HepG2 (cell line): ENCODE results near the gene CASTOR1. TPM values are rescaled to one million over a fixed set of nuclear protein-coding genes. Genes with fewer than 3 reads are reported as not detected.

Experiments used
- ATAC-seq: fragments of 200-7000 bp; cut with Tn5 transposase; 3 replicates; pipeline ENCODE4 v1.9.1; 2020; ENCODE audit warnings: mild to moderate bottlenecking, moderate library complexity
- BruUV-seq: library from RNA; stranded (reverse); fragments of 400-500 nt; replicated peaks from 2 replicates; lab custom pipeline; 2021; lab: Mats Ljungman, UMichigan
- CTCF ChIA-PET: fragments of 300-600 bp; formaldehyde crosslinking; extraction: SDS; loops from one replicate; lab custom pipeline; 2021; ENCODE audit warnings: low total read pairs, inconsistent platforms, low intra/inter-chr PET ratio; lab: Yijun Ruan, JAX
- POLR2A ChIA-PET: fragments of 350-600 bp; sonication (Branson Sonifier 250); formaldehyde crosslinking; loops from one replicate; lab custom pipeline; 2020; ENCODE audit warnings: antibody characterized with exemption, inconsistent platforms; lab: Yijun Ruan, JAX
- DNase-seq: peaks from one replicate; pipeline ENCODE4 v3.0.0-alpha.2; 2015; ENCODE audit warnings: low spot score
- FAIRE-seq: peaks from 3 replicates; lab custom pipeline; 2011; peaks lifted over from hg19 to GRCh38; lab: Jason Lieb, UNC
- H2AFZ ChIP-seq: one replicate; pipeline ENCODE4 v1.6.1; 2011; ENCODE audit warnings: low read length, inconsistent platforms
- H3K27ac ChIP-seq: fragments of 300-600 bp; 3 replicates; pipeline ENCODE4 v1.8.0; 2011; ENCODE audit warnings: mixed run types, mild to moderate bottlenecking, mixed read lengths, low read length, inconsistent platforms; ENCODE audit not compliant: insufficient read depth; ENCODE audit errors: extremely low read length
- H3K27me3 ChIP-seq, 2 experiments: fragments of 200-600 bp in 1 of 2; 2 replicates in 1 of 2; 3 replicates in 1 of 2; pipeline versions ENCODE4 v1.6.0 to v1.8.0; 2011; ENCODE audit warnings: low read length in 2 of 2, mild to moderate bottlenecking in 2 of 2, moderate library complexity in 2 of 2, inconsistent platforms in 1 of 2; ENCODE audit not compliant: insufficient read depth in 2 of 2, control insufficient read depth in 1 of 2
- H3K36me3 ChIP-seq, 2 experiments: fragments of 200-600 bp in 1 of 2; replicated peaks in 1 of 2; 2 replicates in 1 of 2; 3 replicates in 1 of 2; pipeline versions ENCODE4 v1.5.1 to v1.8.0; 2011; ENCODE audit warnings: low read length in 2 of 2, inconsistent platforms in 1 of 2; ENCODE audit not compliant: insufficient read depth in 2 of 2, control insufficient read depth in 1 of 2
- H3K4me1 ChIP-seq: 2 replicates; pipeline ENCODE4 v1.5.1; 2012; ENCODE audit warnings: low read length, inconsistent platforms; ENCODE audit not compliant: insufficient read depth
- H3K4me2 ChIP-seq: 2 replicates; pipeline ENCODE4 v1.6.0; 2011; ENCODE audit warnings: low read depth, low read length, inconsistent platforms
- H3K4me3 ChIP-seq, 3 experiments: fragments of 200-600 bp in 1 of 3; sonication (generic), shearing (Covaris generic) in 1 of 3; replicated peaks in 1 of 3; 2 replicates each; pipeline ENCODE4 v1.5.1; 2011 to 2016; ENCODE audit warnings: low read length in 3 of 3, inconsistent platforms in 2 of 3, low read depth in 2 of 3, mild to moderate bottlenecking in 2 of 3, control low read depth in 1 of 3, mixed read lengths in 1 of 3; ENCODE audit not compliant: insufficient read depth in 1 of 3
- H3K79me2 ChIP-seq: one replicate; pipeline ENCODE4 v1.6.1; 2011; ENCODE audit warnings: low read length, inconsistent platforms; ENCODE audit not compliant: insufficient read depth
- H3K9ac ChIP-seq: 2 replicates; pipeline ENCODE4 v1.6.0; 2011; ENCODE audit warnings: mild to moderate bottlenecking, low read depth, low read length, inconsistent platforms; ENCODE audit not compliant: insufficient read depth
- H3K9me3 ChIP-seq: 2 replicates; pipeline ENCODE4 v1.5.1; 2012; ENCODE audit warnings: mild to moderate bottlenecking, low read length
- H4K20me1 ChIP-seq: 2 replicates; pipeline ENCODE4 v1.6.0; 2011; ENCODE audit warnings: inconsistent platforms, mild to moderate bottlenecking, low read length, moderate library complexity; ENCODE audit not compliant: insufficient read depth
- GZF1 ChIP-seq: sonication (generic); formaldehyde crosslinking; IDR thresholded peaks from 2 replicates; pipeline ENCODE4 v1.5.1; 2020; ENCODE audit warnings: mild to moderate bottlenecking, missing genetic modification reagents
- MAFG ChIP-seq: sonication (generic); formaldehyde crosslinking; IDR thresholded peaks from 2 replicates; pipeline ENCODE4 v1.5.1; 2020; ENCODE audit warnings: mild to moderate bottlenecking, missing genetic modification reagents
- ZBTB7B ChIP-seq: sonication (generic); formaldehyde crosslinking; IDR thresholded peaks from 2 replicates; pipeline ENCODE4 v1.4.0; 2020; ENCODE audit warnings: missing genetic modification reagents
- ZNF263 ChIP-seq: sonication (generic); formaldehyde crosslinking; IDR thresholded peaks from 2 replicates; pipeline ENCODE4 v1.4.0; 2020; ENCODE audit warnings: missing genetic modification reagents
- ZNF605 ChIP-seq: sonication (generic); formaldehyde crosslinking; IDR thresholded peaks from 2 replicates; pipeline ENCODE4 v1.8.0; 2022; ENCODE audit warnings: mild to moderate bottlenecking, missing genetic modification reagents
- ZNF687 ChIP-seq: sonication (generic); formaldehyde crosslinking; IDR thresholded peaks from 2 replicates; pipeline ENCODE4 v1.5.1; 2020; ENCODE audit warnings: mild to moderate bottlenecking, missing genetic modification reagents, moderate library complexity
- WGBS: methylation state at CpG from one replicate; pipeline ENCODE4 v1.1.6; 2017; ENCODE audit warnings: low lambda C conversion rate; 5-methylcytosine and 5-hydroxymethylcytosine counted together
- in situ Hi-C: cut with HindIII; loops from 2 replicates; pipeline ENCODE4 v1.10.0; 2017; ENCODE audit warnings: low pct_unique_long_range_greater_than_20kb; ENCODE audit not compliant: extremely low pct_ligation_motif_present
- intact Hi-C: fragments of 100-400 bp; cut with micrococcal nuclease; formaldehyde crosslinking; loops from one replicate; pipeline ENCODE4 v1.10.0; 2022; ENCODE audit not compliant: unreplicated experiment
- polyA plus RNA-seq, 8 experiments: library from polyadenylated mRNA; depleted of rRNA in 3 of 8; stranded (reverse) in 7 of 8; unstranded in 1 of 8; fragments of >200 nt; fragmentation: Illumina TruSeq in 4 of 8; extraction: Trizol in 4 of 8; gene quantifications; 2 replicates each; pipeline versions ENCODE4 v1.2.1 to v1.2.3, GENCODE V29; 2011 to 2016; ENCODE audit warnings: low read depth in 4 of 8, missing spikeins in 1 of 8, mixed read lengths in 1 of 8; ENCODE audit not compliant: insufficient read depth in 1 of 8
- total RNA-seq, 5 experiments: library from RNA; depleted of rRNA; stranded (reverse); fragments of >200 nt; fragmentation: Illumina TruSeq; extraction: Trizol; gene quantifications; 2 replicates each; pipeline ENCODE4 v1.2.3, GENCODE V29; 2016; ENCODE audit warnings: low read depth in 1 of 5

CASTOR1 gene
- total and polyA plus RNA-seq, 2 of the 13 experiments (the other 11 are each of a cell fraction or from before 2014, with no cell fraction given), result 2.6 to 4.4 TPM

DNA sequence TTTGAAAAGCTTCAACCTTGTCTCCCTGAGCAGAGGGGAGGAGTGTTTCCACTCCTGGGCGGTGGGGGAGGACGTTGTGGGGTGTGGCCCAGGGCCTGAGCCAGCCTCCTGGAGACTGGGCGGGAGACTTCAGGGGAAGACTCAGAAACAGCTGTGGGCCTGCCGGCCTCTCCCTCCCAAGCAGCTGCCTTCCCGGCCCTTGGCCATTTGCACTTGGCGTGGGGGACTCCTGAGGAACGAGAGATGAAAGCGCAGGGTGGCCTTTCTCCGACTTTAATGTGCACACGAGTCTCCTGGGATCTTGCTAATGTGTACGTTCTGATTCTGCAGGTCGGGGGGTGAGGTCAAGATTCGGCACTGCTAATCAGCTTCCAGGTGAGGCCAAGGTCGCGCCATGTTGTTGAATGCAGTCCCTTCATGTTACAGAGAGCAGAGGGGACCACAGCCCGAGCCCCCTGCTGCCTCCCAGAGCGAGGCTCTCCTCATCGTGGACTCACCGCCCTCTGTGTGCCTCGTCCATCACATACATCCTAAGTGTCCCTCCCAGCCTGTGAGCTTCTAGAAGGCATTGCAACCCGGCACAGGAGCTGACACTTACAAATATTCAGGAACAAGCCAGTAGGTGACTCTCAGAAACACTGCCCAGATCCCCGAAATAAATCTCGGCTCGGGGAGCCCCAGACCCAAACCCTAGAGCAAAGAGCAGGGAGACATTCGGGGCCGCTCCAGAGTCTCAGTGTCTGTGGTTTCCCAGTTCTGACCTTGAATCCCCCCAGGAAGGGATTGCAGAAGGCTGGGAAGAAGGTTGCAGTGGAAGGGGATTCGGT lies 50.4 kb downstream of the CASTOR1 start:
- no peak for FAIRE-seq
- Histone ChIP-seq H3K9ac (no peak overlapping the region), H3K36me3 (no peaks in the 10 kb centered on the region), H2AFZ (no peak overlapping the region), H3K9me3 (no peaks in the 10 kb centered on the region), H3K27me3 (peaks cover 0 to 35% of the 10 kb centered on the region in 2 experiments; a peak in 3 of 5 replicates), H3K4me2 (no peak overlapping the region; the same call in 1 of the 2 replicates), H3K4me1 (peaks cover 42% of the 10 kb centered on the region), H3K4me3 (no peak overlapping the region; a peak in 1 of 6 replicates), H4K20me1 (no peaks in the 10 kb centered on the region), H3K79me2 (no peaks in the 10 kb centered on the region), H3K27ac (no peak overlapping the region)
- in situ Hi-C loops, result no loop called here
- POLR2A ChIA-PET, result no interaction called here
- no TSS peak for BruUV-seq
- CTCF ChIA-PET, result no interaction called here
- no peak for DNase-seq
- WGBS, result 41% methylated on average over 13 of the region's 27 CpGs
- intact Hi-C loops, result no loop called here
- peak; percentile 22; the same call in 2 of the 3 replicates for ATAC-seq
- TF ChIP-seq GZF1 (no peak), ZNF263 (CRISPR knock-in tag) (no peak), ZNF605 (CRISPR knock-in tag) (no peak), ZBTB7B (CRISPR knock-in tag) (no peak), ZNF687 (CRISPR knock-in tag) (peak; percentile 17; the same call in 1 of the 2 replicates), MAFG (CRISPR knock-in tag) (no peak)
- TF ChIP-seq, all 625 proteins: peak for 1
